ENCODE results near the gene CHCHD10. TPM values are rescaled to one million over a fixed set of nuclear protein-coding genes. Genes with fewer than 3 reads are reported as not detected.

The CHCHD10 gene
- total RNA-seq, 1 experiment from 2014 or later = 198 TPM

DNA sequence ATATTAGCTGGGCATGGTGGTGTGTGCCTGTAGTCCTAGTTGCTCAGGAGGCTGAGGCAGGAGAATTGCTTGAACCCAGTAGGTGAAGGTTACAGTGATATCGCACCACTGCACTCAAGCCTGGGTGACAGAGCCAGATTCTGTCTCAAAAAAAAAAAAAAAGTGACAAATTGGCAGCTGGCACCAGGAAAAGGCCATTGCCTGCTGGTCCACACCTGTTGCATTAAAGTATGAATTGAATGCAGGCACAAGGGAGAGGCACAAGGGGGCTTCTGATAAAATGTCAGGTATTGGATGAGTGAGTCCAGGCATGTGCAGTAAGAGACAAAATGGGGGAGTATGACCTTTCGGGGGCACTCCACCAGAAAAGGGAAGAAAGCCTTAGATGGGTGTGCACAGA, 45.0 kb downstream of the CHCHD10 start:
- Mint-ChIP-seq H3K4me3 (no peak overlapping the region), H3K9me3 (no peaks in the 10 kb centered on the region), H3K36me3 (no peaks in the 10 kb centered on the region), H3K4me1 (no peaks in the 10 kb centered on the region), H3K27ac (no peak overlapping the region), H3K27me3 (ENCODE audit: low read depth) (0 out of 2 replicates have a peak, but pooled peaks cover under 1% of the 10 kb centered on the region)
- DNase-seq (ENCODE audit: low spot score) (no peak), ATAC-seq (no peak)
- ChIA-PET CTCF (no interaction called here), POLR2A (no interaction called here)
- TF ChIP-seq CREM (CRISPR knock-in tag; IDR thresholded peaks at IDR 0.05) = no peak
- no peak for TF ChIP-seq TP53 (CRISPR knock-in tag; IDR thresholded peaks at IDR 0.05)
- TF ChIP-seq, protein P1, sequence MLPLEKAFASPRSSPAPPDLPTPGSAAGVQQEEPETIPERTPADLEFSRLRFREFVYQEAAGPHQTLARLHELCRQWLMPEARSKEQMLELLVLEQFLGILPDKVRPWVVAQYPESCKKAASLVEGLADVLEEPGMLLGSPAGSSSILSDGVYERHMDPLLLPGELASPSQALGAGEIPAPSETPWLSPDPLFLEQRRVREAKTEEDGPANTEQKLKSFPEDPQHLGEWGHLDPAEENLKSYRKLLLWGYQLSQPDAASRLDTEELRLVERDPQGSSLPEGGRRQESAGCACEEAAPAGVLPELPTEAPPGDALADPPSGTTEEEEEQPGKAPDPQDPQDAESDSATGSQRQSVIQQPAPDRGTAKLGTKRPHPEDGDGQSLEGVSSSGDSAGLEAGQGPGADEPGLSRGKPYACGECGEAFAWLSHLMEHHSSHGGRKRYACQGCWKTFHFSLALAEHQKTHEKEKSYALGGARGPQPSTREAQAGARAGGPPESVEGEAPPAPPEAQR (CRISPR knock-in tag; IDR thresholded peaks at IDR 0.05) = no peak
- TF ChIP-seq, protein P2, sequence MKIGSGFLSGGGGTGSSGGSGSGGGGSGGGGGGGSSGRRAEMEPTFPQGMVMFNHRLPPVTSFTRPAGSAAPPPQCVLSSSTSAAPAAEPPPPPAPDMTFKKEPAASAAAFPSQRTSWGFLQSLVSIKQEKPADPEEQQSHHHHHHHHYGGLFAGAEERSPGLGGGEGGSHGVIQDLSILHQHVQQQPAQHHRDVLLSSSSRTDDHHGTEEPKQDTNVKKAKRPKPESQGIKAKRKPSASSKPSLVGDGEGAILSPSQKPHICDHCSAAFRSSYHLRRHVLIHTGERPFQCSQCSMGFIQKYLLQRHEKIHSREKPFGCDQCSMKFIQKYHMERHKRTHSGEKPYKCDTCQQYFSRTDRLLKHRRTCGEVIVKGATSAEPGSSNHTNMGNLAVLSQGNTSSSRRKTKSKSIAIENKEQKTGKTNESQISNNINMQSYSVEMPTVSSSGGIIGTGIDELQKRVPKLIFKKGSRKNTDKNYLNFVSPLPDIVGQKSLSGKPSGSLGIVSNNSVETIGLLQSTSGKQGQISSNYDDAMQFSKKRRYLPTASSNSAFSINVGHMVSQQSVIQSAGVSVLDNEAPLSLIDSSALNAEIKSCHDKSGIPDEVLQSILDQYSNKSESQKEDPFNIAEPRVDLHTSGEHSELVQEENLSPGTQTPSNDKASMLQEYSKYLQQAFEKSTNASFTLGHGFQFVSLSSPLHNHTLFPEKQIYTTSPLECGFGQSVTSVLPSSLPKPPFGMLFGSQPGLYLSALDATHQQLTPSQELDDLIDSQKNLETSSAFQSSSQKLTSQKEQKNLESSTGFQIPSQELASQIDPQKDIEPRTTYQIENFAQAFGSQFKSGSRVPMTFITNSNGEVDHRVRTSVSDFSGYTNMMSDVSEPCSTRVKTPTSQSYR (CRISPR knock-in tag; IDR thresholded peaks at IDR 0.05) = no peak
- TF ChIP-seq, protein P3, sequence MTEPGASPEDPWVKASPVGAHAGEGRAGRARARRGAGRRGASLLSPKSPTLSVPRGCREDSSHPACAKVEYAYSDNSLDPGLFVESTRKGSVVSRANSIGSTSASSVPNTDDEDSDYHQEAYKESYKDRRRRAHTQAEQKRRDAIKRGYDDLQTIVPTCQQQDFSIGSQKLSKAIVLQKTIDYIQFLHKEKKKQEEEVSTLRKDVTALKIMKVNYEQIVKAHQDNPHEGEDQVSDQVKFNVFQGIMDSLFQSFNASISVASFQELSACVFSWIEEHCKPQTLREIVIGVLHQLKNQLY (CRISPR knock-in tag; IDR thresholded peaks at IDR 0.05) = no peak
- TF ChIP-seq, protein P4, sequence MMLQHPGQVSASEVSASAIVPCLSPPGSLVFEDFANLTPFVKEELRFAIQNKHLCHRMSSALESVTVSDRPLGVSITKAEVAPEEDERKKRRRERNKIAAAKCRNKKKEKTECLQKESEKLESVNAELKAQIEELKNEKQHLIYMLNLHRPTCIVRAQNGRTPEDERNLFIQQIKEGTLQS (CRISPR knock-in tag; conservative IDR thresholded peaks at IDR 0.05) = no peak
- TF ChIP-seq MXD4 (CRISPR knock-in tag; IDR thresholded peaks at IDR 0.05; ENCODE audit: borderline replicate concordance) = no peak
- no peak for TF ChIP-seq ZBTB21 (CRISPR knock-in tag; IDR thresholded peaks at IDR 0.05; ENCODE audit: borderline replicate concordance)
- no peak for TF ChIP-seq ZNF219 (CRISPR knock-in tag; IDR thresholded peaks at IDR 0.05; ENCODE audit: borderline replicate concordance)
- TF ChIP-seq, protein P5, sequence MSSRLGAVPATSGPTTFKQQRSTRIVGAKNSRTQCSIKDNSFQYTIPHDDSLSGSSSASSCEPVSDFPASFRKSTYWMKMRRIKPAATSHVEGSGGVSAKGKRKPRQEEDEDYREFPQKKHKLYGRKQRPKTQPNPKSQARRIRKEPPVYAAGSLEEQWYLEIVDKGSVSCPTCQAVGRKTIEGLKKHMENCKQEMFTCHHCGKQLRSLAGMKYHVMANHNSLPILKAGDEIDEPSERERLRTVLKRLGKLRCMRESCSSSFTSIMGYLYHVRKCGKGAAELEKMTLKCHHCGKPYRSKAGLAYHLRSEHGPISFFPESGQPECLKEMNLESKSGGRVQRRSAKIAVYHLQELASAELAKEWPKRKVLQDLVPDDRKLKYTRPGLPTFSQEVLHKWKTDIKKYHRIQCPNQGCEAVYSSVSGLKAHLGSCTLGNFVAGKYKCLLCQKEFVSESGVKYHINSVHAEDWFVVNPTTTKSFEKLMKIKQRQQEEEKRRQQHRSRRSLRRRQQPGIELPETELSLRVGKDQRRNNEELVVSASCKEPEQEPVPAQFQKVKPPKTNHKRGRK (CRISPR knock-in tag; IDR thresholded peaks at IDR 0.05; ENCODE audit: borderline replicate concordance) = no peak
- TF ChIP-seq, protein P6, sequence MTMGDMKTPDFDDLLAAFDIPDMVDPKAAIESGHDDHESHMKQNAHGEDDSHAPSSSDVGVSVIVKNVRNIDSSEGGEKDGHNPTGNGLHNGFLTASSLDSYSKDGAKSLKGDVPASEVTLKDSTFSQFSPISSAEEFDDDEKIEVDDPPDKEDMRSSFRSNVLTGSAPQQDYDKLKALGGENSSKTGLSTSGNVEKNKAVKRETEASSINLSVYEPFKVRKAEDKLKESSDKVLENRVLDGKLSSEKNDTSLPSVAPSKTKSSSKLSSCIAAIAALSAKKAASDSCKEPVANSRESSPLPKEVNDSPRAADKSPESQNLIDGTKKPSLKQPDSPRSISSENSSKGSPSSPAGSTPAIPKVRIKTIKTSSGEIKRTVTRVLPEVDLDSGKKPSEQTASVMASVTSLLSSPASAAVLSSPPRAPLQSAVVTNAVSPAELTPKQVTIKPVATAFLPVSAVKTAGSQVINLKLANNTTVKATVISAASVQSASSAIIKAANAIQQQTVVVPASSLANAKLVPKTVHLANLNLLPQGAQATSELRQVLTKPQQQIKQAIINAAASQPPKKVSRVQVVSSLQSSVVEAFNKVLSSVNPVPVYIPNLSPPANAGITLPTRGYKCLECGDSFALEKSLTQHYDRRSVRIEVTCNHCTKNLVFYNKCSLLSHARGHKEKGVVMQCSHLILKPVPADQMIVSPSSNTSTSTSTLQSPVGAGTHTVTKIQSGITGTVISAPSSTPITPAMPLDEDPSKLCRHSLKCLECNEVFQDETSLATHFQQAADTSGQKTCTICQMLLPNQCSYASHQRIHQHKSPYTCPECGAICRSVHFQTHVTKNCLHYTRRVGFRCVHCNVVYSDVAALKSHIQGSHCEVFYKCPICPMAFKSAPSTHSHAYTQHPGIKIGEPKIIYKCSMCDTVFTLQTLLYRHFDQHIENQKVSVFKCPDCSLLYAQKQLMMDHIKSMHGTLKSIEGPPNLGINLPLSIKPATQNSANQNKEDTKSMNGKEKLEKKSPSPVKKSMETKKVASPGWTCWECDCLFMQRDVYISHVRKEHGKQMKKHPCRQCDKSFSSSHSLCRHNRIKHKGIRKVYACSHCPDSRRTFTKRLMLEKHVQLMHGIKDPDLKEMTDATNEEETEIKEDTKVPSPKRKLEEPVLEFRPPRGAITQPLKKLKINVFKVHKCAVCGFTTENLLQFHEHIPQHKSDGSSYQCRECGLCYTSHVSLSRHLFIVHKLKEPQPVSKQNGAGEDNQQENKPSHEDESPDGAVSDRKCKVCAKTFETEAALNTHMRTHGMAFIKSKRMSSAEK (CRISPR knock-in tag; IDR thresholded peaks at IDR 0.05; ENCODE audit: borderline replicate concordance) = no peak
- TF ChIP-seq ZNF232 (CRISPR knock-in tag; IDR thresholded peaks at IDR 0.05) = no peak
- TF ChIP-seq JUN (CRISPR knock-in tag; IDR thresholded peaks at IDR 0.05) = no peak
- TF ChIP-seq, protein P7, sequence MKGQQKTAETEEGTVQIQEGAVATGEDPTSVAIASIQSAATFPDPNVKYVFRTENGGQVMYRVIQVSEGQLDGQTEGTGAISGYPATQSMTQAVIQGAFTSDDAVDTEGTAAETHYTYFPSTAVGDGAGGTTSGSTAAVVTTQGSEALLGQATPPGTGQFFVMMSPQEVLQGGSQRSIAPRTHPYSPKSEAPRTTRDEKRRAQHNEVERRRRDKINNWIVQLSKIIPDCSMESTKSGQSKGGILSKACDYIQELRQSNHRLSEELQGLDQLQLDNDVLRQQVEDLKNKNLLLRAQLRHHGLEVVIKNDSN (CRISPR knock-in tag; IDR thresholded peaks at IDR 0.05) = no peak
- no peak for TF ChIP-seq ZNF671 (CRISPR knock-in tag; IDR thresholded peaks at IDR 0.05)
- no peak for TF ChIP-seq NR1H2 (CRISPR knock-in tag; IDR thresholded peaks at IDR 0.05)
- TF ChIP-seq, protein P8, sequence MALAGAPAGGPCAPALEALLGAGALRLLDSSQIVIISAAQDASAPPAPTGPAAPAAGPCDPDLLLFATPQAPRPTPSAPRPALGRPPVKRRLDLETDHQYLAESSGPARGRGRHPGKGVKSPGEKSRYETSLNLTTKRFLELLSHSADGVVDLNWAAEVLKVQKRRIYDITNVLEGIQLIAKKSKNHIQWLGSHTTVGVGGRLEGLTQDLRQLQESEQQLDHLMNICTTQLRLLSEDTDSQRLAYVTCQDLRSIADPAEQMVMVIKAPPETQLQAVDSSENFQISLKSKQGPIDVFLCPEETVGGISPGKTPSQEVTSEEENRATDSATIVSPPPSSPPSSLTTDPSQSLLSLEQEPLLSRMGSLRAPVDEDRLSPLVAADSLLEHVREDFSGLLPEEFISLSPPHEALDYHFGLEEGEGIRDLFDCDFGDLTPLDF (CRISPR knock-in tag; IDR thresholded peaks at IDR 0.05) = no peak
- TF ChIP-seq NR2C2 (CRISPR knock-in tag; IDR thresholded peaks at IDR 0.05) = no peak
